ENCODE results near the gene CD109.
"Not testable (repeated sequence)": the region's sequence is repeated elsewhere in the genome, so short reads cannot be mapped to it uniquely, and the experiment has no call there.

Gene CD109

GRCh38 chr6:73803562-73804241 lies 107.7 kb downstream of the CD109 start:
- H3K4me1 Mint-ChIP-seq (ENCODE audit: low read depth): peaks cover 5% of the 10 kb centered on the region
- H3K36me3 Mint-ChIP-seq (ENCODE audit: low read depth): peaks cover 27% of the 10 kb centered on the region
- H3K27me3 Mint-ChIP-seq (ENCODE audit: low read depth): no peaks in the 10 kb centered on the region
- no peak overlapping the region for H3K27ac Mint-ChIP-seq
- H3K4me3 Mint-ChIP-seq: no peak overlapping the region
- H3K9me3 Mint-ChIP-seq: peaks cover 4% of the 10 kb centered on the region

- peaks cover 24% of the 10 kb centered on the region for H3K36me3 Mint-ChIP-seq (ENCODE audit: low read depth)
- not testable (repeated sequence) for H3K27me3 Mint-ChIP-seq (ENCODE audit: low read depth); H3K4me3 Mint-ChIP-seq; H3K4me1 Mint-ChIP-seq (ENCODE audit: low read depth); H3K27ac Mint-ChIP-seq; H3K9me3 Mint-ChIP-seq
Observed at GRCh38 chr6:73805221-73805620, 109.2 kb downstream of the CD109 start.

- not testable (repeated sequence) for H3K9me3 Mint-ChIP-seq; H3K4me1 Mint-ChIP-seq (ENCODE audit: low read depth); H3K27me3 Mint-ChIP-seq (ENCODE audit: low read depth); H3K4me3 Mint-ChIP-seq; H3K27ac Mint-ChIP-seq
- H3K36me3 Mint-ChIP-seq (ENCODE audit: low read depth): peaks cover 24% of the 10 kb centered on the region
Observed at GRCh38 chr6:73805982-73806381, 110.0 kb downstream of the CD109 start.

DNA sequence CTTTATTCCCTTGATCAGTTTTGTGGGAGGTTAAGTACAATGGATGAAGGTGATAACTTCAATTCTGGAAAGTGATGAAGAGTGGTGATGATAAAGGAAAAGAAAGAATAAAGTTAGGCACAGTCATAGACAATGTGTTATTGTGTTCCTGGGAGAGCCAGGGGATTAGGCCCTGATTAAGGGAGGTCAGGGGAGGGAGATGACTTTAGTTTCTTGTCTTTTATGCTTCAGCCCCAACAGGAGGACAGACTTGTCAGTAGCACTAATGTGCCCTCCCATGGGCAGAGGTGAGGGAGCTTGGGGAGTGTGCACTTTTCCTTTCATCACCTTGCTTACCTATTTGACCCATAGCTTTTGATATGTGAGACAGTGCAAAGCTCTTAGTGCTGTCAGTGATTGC lies 115.7 kb downstream of the CD109 start:
- Mint-ChIP-seq H3K36me3 (ENCODE audit: low read depth) (peaks cover 9% of the 10 kb centered on the region), H3K4me3 (no peak overlapping the region), H3K4me1 (ENCODE audit: low read depth) (no peaks in the 10 kb centered on the region)

GRCh38 chr6:73817253-73817652 lies 121.2 kb downstream of the CD109 start:
- H3K27me3 Mint-ChIP-seq (ENCODE audit: low read depth): no peaks in the 10 kb centered on the region

More for the DNA sequence above, 115.7 kb downstream of the CD109 start:
- no peaks in the 10 kb centered on the region for H3K27me3 Mint-ChIP-seq (ENCODE audit: low read depth)
- H3K27ac Mint-ChIP-seq: no peak overlapping the region
- no peaks in the 10 kb centered on the region for H3K9me3 Mint-ChIP-seq

DNA sequence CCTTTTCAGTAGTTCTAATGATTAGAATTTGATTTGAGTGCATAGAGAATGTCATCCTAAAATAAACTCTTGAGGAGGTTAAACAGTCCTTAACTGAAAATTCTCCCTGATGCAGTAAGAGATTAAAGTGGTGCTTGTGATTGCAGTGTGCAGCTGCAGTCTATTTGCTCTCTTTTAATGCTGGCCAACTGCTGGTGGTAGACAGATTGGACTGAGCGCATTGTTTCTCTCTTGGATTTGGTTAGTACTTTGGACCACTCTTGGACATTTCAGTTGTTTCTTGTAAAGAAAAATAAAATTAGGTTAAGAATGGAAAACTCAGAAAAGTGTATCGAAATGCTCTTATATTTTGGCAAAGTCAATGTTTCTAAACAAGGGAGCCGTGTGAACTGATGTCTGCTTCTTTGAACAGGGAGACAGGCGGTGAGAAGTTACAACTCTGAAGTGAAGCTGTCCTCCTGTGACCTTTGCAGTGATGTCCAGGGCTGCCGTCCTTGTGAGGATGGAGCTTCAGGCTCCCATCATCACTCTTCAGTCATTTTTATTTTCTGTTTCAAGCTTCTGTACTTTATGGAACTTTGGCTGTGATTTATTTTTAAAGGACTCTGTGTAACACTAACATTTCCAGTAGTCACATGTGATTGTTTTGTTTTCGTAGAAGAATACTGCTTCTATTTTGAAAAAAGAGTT lies 127.2 kb downstream of the CD109 start:
- Mint-ChIP-seq H3K27ac (no peak overlapping the region), H3K4me3 (no peak overlapping the region)

More at GRCh38 chr6:73817253-73817652, 121.2 kb downstream of the CD109 start:
- Mint-ChIP-seq H3K4me3 (no peak overlapping the region), H3K9me3 (peaks cover 4% of the 10 kb centered on the region), H3K4me1 (ENCODE audit: low read depth) (no peaks in the 10 kb centered on the region), H3K27ac (no peak overlapping the region), H3K36me3 (ENCODE audit: low read depth) (peaks cover 33% of the 10 kb centered on the region)

GRCh38 chr6:73823832-73824231 lies 127.8 kb downstream of the CD109 start:
- Mint-ChIP-seq H3K4me3 (no peak overlapping the region), H3K27ac (no peak overlapping the region), H3K9me3 (peaks cover 4% of the 10 kb centered on the region), H3K36me3 (ENCODE audit: low read depth) (peaks cover 24% of the 10 kb centered on the region), H3K4me1 (ENCODE audit: low read depth) (no peaks in the 10 kb centered on the region), H3K27me3 (ENCODE audit: low read depth) (no peaks in the 10 kb centered on the region)

More for the DNA sequence above, 127.2 kb downstream of the CD109 start:
- Mint-ChIP-seq H3K27me3 (ENCODE audit: low read depth) (no peaks in the 10 kb centered on the region), H3K9me3 (peaks cover 4% of the 10 kb centered on the region), H3K36me3 (ENCODE audit: low read depth) (peaks cover 27% of the 10 kb centered on the region), H3K4me1 (ENCODE audit: low read depth) (no peaks in the 10 kb centered on the region)

- peaks cover 6% of the 10 kb centered on the region for H3K36me3 Mint-ChIP-seq (ENCODE audit: low read depth)
- no peaks in the 10 kb centered on the region for H3K9me3 Mint-ChIP-seq
- H3K4me3 Mint-ChIP-seq: no peak overlapping the region
- H3K27me3 Mint-ChIP-seq (ENCODE audit: low read depth): no peaks in the 10 kb centered on the region
- H3K4me1 Mint-ChIP-seq (ENCODE audit: low read depth): no peaks in the 10 kb centered on the region
- H3K27ac Mint-ChIP-seq: no peak overlapping the region
Observed at GRCh38 chr6:73826571-73826970, 130.6 kb downstream of the CD109 start.

DNA sequence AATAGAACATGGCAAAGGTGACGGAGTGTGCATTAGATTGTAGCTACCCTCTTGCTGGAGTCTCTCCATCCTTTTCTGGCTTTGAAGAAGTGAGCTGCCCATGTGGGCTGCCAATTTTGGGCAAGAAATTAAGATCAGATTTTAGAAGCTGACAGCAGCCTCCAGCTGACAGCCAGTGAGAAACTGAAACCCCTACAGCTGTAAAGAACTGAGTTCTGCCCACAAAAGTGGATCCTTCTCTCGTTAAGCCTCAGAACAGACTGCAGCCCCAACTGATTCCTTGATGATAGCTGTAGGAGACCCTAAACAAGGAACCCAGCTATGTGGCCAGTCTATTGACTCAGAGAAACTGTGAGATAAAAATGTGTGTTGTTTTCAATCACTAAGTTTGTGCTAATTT lies 134.1 kb downstream of the CD109 start:
- no peaks in the 10 kb centered on the region for H3K4me1 Mint-ChIP-seq (ENCODE audit: low read depth)

GRCh38 chr6:73832313-73832712 lies 136.3 kb downstream of the CD109 start:
- no peak overlapping the region for H3K4me3 Mint-ChIP-seq
- no peaks in the 10 kb centered on the region for H3K9me3 Mint-ChIP-seq
- no peaks in the 10 kb centered on the region for H3K4me1 Mint-ChIP-seq (ENCODE audit: low read depth)
- H3K36me3 Mint-ChIP-seq (ENCODE audit: low read depth): peaks cover 5% of the 10 kb centered on the region
- no peak overlapping the region for H3K27ac Mint-ChIP-seq
- H3K27me3 Mint-ChIP-seq (ENCODE audit: low read depth): no peaks in the 10 kb centered on the region

More for the DNA sequence above, 134.1 kb downstream of the CD109 start:
- no peak overlapping the region for H3K27ac Mint-ChIP-seq
- H3K4me3 Mint-ChIP-seq: no peak overlapping the region
- peaks cover 5% of the 10 kb centered on the region for H3K36me3 Mint-ChIP-seq (ENCODE audit: low read depth)
- H3K9me3 Mint-ChIP-seq: no peaks in the 10 kb centered on the region
- H3K27me3 Mint-ChIP-seq (ENCODE audit: low read depth): no peaks in the 10 kb centered on the region

- H3K27me3 Mint-ChIP-seq (ENCODE audit: low read depth); H3K27ac Mint-ChIP-seq; H3K4me1 Mint-ChIP-seq (ENCODE audit: low read depth); H3K4me3 Mint-ChIP-seq: not testable (repeated sequence)
- H3K9me3 Mint-ChIP-seq: peaks cover 32% of the 10 kb centered on the region
- H3K36me3 Mint-ChIP-seq (ENCODE audit: low read depth): peaks cover 21% of the 10 kb centered on the region
Observed at GRCh38 chr6:73844696-73845095, 148.7 kb downstream of the CD109 start.

- not testable (repeated sequence) for H3K27me3 Mint-ChIP-seq (ENCODE audit: low read depth); H3K36me3 Mint-ChIP-seq (ENCODE audit: low read depth); H3K27ac Mint-ChIP-seq; H3K4me1 Mint-ChIP-seq (ENCODE audit: low read depth); H3K4me3 Mint-ChIP-seq
- H3K9me3 Mint-ChIP-seq: peaks cover 12% of the 10 kb centered on the region
Observed at GRCh38 chr6:73851048-73851447, 155.0 kb downstream of the CD109 start.

- H3K4me1 Mint-ChIP-seq (ENCODE audit: low read depth): peaks cover 6% of the 10 kb centered on the region
- no peak overlapping the region for H3K4me3 Mint-ChIP-seq
- no peak overlapping the region for H3K27ac Mint-ChIP-seq
- H3K36me3 Mint-ChIP-seq (ENCODE audit: low read depth): no peaks in the 10 kb centered on the region
- no peaks in the 10 kb centered on the region for H3K27me3 Mint-ChIP-seq (ENCODE audit: low read depth)
- no peaks in the 10 kb centered on the region for H3K9me3 Mint-ChIP-seq
Observed at GRCh38 chr6:73854998-73855718, 159.2 kb downstream of the CD109 start.

DNA sequence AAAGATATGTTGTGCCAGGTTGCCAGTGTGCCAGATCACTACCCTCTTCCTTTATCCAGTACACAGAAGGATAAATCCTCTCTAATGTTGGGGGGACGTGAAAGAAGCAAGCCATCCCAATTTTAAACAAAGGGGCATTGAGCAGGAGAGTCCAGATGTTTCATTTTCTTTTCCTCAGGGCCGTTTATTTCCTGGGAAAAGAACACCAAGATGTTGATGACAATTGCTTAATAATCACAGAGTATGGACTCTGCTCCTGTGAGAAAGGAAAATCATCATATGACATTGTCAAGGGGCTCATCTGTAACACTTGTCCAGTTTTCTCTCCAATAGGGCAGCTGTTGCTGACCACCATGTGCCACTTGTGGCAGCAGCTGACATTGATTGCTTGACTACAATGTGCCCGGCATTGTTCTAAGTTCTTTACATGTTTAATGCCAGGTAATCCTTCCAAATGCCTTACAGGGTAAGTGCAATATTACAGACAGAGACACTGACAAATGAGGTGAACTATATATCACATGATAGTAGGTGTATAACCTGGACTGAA lies 161.4 kb downstream of the CD109 start:
- H3K4me3 Mint-ChIP-seq: no peak overlapping the region
- no peaks in the 10 kb centered on the region for H3K9me3 Mint-ChIP-seq
- H3K27ac Mint-ChIP-seq: no peak overlapping the region
- peaks cover 6% of the 10 kb centered on the region for H3K4me1 Mint-ChIP-seq (ENCODE audit: low read depth)
- H3K36me3 Mint-ChIP-seq (ENCODE audit: low read depth): no peaks in the 10 kb centered on the region
- no peaks in the 10 kb centered on the region for H3K27me3 Mint-ChIP-seq (ENCODE audit: low read depth)

DNA sequence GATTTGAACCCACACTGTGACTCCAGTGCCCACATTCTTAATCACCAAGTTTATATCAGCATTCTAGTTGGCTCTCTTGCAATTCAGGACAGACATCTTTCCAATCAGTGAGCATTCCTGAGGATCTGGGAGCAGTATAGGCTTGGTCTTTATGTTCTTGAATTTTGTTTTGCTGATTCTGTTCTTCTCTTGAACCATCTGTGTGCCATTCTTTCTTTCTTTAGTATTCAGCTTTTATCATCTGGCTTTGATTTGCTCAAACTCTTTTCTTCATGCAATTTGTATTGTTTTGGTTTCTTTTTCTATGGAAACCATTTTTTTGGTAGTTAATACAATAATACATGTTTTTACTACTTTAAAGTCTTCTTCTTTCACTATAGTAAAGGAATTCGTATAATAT lies 162.4 kb downstream of the CD109 start:
- peaks cover 6% of the 10 kb centered on the region for H3K4me1 Mint-ChIP-seq (ENCODE audit: low read depth)
- H3K9me3 Mint-ChIP-seq: no peaks in the 10 kb centered on the region
- no peak overlapping the region for H3K27ac Mint-ChIP-seq
- no peak overlapping the region for H3K4me3 Mint-ChIP-seq
- H3K36me3 Mint-ChIP-seq (ENCODE audit: low read depth): no peaks in the 10 kb centered on the region
- H3K27me3 Mint-ChIP-seq (ENCODE audit: low read depth): no peaks in the 10 kb centered on the region
